GM12875 (cell line): ENCODE measurements around the gene TWSG1.
"Not testable (repeated sequence)": the region's sequence is repeated elsewhere in the genome, so short reads cannot be mapped to it uniquely, and the experiment has no call there.

Experiments
- H3K4me3 ChIP-seq: one replicate; pipeline ENCODE4 v1.5.1; 2011; ENCODE audit warnings: low read depth, low read length, control low read depth
- CTCF ChIP-seq: IDR thresholded peaks from 2 replicates; pipeline ENCODE4 v1.5.1; 2011; ENCODE audit warnings: low read depth, mild to moderate bottlenecking, control low read depth, inconsistent platforms, low read length, moderate library complexity, borderline replicate concordance; ENCODE audit not compliant: insufficient read depth

The TWSG1 gene

DNA sequence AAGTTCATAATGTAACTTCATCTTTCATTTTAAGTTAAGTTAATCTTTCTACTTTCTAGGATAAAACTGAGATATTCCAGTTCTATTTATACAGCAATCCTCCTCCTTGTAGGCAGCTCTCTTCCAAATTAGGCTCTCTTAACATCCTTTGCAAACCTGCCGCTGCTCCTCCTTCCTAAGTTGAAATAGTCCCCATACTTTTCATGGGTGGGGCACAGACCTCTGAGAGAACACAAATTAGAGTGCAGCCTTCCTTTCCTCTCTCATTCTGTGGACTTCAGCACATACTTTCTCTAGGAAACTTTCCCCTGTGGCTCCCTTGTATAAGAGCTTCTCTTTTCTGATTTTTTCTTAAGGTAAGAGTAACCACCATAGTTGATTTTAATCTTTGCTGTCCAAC is 28.3 kb downstream of the TWSG1 start:
- TF ChIP-seq CTCF, result no peak
- no peak overlapping the region for H3K4me3 ChIP-seq

- no peak overlapping the region for H3K4me3 ChIP-seq
- no peak for TF ChIP-seq CTCF
These were observed 29.7 kb downstream of the TWSG1 start for GRCh38 chr18:9364242-9364641.

GRCh38 chr18:9365406-9365805 is 30.8 kb downstream of the TWSG1 start:
- no peak for TF ChIP-seq CTCF
- H3K4me3 ChIP-seq, result no peak overlapping the region

DNA sequence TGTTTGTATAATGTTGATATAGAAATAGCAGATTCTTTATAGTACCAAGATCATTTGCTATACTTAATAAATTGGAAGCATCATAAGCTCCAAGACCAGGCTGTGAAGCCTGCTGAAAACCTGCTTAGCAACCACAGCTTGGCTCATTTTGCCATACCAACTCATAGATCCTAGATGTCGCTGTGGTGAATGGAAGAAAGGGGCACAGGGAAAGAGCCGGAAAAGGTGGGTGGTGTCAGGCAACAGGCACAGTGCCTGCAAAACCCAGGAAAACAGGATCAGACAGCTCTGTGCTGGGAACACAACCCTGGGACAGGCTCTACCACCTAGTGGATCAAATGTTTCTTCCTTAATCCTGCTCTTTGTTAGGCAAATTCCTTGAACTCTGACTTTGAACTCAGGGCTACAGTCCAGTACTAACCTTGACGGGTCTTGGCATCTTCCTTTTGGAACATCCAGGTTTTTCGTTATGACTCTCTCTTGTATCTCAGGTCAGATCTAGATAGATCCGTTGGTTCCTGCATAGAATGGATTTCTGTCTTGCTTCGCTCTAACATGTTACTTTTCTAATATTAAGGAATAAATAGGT is 31.6 kb downstream of the TWSG1 start:
- no peak for TF ChIP-seq CTCF

GRCh38 chr18:9373254-9373653 is 38.7 kb downstream of the TWSG1 start:
- not testable (repeated sequence) for H3K4me3 ChIP-seq

More for the DNA sequence above, 31.6 kb downstream of the TWSG1 start:
- no peak overlapping the region for H3K4me3 ChIP-seq

- no peak overlapping the region for H3K4me3 ChIP-seq
- no peak for TF ChIP-seq CTCF
These were observed 44.5 kb downstream of the TWSG1 start for GRCh38 chr18:9379118-9379517.

- TF ChIP-seq CTCF, result no peak
- H3K4me3 ChIP-seq, result no peak overlapping the region
These were observed 45.5 kb downstream of the TWSG1 start for GRCh38 chr18:9380101-9380500.
